Central memory CD4-positive, alpha-beta T cell (primary cell): ENCODE measurements around the gene PTPN1.
"Not testable (repeated sequence)": the region's sequence is repeated elsewhere in the genome, so short reads cannot be mapped to it uniquely, and the experiment has no call there.

Source experiments
- DNase-seq: peaks from one replicate; pipeline ENCODE4 v3.0.0; 2022

PTPN1 gene

DNA sequence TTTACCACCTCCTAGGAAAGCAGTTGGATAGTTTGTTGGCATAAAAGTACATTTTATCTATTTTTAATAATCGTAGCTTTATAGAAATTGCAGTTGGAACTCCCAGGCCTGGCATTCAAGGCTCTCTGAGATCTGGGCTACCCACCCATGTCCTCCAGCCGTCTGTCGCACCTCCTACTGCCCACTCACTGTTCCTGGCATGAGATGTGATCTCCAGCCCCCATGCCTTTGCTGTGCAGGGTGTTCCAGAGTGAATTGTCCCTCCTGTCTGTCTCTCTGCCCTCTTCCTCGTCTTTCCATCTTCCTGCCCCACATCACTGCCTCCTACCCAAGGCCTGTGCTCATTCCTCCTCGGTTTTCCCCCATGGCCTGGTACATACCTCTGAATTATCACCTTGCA is 50.7 kb downstream of the PTPN1 start:
- no peak for DNase-seq

DNA sequence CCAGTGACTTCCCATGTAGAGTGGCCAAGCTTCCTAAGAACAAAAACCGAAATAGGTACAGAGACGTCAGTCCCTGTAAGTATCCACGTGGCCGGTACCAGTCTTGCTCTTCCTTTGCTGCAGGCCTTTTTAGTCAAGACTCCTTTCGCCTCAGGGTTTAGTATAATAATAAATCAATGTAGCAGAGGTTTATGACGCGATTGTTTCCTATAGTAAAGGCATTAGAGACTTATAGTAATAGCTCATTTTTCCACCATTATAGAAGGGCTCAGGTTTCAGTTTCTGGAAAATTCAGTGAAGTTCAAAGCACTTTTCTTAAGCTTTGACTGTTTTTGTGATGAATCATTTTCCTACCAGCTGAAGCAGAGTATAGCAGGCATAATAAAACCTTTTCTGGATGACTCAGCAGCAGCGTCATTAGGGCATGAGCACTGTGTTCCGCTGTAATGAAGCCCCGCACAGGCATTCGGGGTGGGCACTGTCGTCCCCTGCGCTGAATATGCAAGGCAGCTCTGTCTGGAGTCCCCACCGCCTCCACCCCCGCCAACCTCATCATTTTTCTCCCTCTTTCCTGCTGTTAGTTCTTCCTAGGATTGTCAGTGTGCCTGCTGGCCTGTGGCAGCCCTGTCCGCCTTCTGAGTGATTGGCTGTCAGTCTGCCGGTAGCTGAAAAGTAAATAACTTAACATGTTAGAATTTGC is 51.3 kb downstream of the PTPN1 start:
- DNase-seq, result no peak

DNA sequence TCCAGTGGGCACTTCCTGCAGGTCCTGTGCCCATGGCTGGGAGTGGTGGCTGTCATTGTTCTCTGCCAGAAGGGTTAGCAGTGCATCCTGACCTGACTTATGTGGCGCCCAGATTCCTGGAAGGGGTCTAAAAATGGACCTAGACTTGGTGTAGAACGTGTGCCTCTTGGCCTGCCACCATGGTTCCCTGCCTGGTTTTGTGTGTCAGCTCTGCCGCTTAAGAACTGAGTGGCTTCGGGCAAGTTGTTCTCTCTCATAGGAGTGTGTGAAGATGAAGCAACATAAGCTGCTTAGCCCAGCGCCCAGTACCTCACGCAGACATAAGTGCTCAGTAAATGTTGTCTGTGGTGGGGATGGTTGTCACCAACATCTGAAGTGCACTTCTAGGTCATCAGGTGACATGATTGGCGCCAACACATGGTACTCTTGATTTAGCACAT is 52.1 kb downstream of the PTPN1 start:
- no peak for DNase-seq

DNA sequence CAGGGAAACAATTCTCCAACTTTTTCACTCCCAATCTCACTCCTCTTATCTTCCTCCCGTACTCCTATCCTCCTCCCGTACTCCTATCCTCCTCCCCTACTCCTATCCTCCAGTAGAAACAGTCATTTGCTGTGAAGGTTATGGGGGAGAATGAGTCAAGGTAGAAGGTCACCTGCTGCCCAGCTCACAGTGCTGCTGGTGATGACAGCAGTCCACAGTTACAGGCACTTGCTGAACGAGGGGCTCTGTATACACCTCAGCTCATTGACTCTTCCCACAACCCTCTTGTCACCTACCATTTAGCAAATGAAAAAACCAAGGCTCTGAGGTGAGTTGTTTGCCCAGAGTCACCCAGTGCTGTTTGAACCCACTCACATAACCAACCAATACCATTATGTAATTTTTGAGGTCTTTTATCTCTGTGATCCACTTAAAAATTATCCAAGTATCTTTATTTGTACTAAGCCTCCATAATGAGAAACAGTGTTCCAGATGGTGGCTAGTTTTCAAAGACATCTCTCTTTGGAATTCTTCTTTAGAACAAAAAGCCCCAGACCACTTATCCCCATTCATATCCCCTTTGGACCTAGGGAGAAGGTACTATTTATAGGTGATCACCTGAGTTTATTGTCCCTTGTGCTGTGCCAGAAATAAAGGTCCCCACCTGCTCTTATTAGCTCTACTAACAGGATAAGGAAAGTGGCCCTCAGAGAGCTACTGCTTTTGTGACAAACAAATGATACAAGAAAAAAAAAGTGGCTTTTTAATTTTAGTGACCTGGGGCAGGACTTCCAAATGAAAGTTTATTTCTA is 53.2 kb downstream of the PTPN1 start:
- DNase-seq, result no peak

DNA sequence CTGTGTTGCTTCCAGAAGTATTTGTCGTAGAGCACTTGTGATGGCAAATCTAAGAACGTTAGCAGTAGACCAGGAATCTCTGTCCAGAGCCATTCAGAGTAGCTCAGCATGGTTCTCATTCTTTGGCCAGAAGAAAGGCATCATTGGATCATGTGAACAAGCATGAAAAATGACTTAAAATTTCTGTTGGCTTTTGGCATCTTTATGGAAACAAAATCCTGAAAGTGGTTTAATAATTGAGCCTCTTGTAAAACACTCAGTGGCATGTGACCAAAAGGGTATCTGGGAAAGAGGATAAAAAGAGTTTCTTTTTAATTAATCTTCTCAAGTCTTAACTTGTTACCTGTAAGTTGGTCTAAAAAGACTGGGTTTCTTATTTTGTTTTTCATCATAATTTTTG is 55.2 kb downstream of the PTPN1 start:
- no peak for DNase-seq

DNA sequence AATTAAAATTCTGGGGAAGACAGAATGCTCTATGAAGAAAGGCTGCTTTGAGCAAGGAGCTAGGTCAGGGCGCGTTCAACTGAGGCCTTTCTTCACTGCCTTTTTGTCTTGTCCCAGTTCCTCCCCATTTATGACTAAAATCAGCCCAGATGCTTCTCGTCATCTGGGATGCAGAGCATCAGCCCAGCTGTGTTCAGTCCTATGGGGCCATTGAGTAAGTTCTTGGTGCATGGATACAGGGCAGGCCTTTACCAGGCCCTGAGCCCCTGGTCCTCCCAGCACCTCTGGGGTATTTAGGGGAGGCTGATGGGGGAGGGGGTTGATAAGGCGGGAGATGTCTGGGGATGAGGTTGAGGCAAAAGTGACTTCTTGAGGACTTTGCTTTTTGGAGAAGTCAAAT is 55.7 kb downstream of the PTPN1 start:
- no peak for DNase-seq

DNA sequence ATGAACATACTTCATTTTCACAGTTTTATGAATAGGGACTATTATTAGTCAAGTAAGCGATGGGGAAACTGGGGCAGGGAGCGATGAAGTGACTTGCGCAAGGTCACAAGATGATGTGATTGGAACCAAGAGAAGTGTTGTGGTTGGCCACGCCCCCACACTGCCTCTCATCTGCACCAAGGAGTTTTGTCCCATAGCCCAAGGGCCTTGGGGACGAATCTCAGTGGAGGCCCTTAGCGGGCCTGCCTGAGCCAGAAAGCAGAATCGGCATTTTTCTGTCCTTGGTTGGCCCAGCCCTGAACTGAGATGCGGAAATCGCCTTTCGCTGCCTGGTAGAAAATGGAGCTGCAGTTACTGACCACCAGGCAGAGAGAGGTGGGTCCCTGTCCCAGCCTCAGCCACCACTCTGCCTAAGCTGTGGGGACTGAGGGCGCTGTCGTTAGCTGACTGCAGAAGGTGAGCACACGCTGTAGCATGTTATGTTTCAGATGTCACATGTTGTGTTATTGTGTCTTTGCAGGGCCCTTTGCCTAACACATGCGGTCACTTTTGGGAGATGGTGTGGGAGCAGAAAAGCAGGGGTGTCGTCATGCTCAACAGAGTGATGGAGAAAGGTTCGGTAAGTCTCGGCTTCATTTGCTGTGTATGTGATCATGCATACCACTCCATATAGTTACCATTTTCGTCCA is 57.8 kb downstream of the PTPN1 start:
- no peak for DNase-seq

DNA sequence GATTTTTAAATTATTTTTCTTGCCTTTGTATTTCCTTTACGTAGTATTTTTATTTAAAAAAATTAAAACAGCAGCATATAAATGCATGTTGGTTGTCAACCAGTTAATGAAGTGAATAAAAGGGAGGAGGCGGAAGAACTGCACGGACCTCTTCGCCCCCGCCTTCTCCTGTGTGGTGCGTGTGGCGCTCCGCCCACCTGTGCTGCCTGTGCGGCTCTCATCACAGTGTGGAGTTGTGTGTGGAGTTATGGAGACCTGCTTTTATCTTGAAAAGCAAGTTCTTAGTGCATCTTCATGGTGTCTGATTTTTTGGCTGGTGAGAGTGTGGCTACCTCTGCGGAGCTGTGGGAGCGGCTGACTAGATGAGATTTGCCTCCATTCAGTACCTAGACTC is 58.4 kb downstream of the PTPN1 start:
- no peak for DNase-seq

DNA sequence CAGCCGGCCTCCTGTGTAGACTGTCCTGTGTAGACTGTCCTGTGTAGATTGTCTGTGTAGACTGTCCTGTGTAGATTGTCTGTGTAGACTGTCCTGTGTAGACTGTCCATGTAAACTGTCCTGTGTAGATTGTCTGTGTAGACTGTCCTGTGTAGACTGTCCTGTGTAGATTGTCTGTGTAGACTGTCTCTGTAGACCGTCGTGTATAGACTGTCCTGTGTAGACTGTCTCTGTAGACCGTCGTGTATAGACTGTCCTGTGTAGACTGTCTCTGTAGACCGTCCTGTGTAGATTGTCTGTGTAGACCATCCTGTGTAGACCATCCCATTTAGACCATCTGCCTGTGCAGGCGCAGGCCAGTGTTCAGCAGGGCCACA is 59.3 kb downstream of the PTPN1 start:
- not testable (repeated sequence) for DNase-seq

DNA sequence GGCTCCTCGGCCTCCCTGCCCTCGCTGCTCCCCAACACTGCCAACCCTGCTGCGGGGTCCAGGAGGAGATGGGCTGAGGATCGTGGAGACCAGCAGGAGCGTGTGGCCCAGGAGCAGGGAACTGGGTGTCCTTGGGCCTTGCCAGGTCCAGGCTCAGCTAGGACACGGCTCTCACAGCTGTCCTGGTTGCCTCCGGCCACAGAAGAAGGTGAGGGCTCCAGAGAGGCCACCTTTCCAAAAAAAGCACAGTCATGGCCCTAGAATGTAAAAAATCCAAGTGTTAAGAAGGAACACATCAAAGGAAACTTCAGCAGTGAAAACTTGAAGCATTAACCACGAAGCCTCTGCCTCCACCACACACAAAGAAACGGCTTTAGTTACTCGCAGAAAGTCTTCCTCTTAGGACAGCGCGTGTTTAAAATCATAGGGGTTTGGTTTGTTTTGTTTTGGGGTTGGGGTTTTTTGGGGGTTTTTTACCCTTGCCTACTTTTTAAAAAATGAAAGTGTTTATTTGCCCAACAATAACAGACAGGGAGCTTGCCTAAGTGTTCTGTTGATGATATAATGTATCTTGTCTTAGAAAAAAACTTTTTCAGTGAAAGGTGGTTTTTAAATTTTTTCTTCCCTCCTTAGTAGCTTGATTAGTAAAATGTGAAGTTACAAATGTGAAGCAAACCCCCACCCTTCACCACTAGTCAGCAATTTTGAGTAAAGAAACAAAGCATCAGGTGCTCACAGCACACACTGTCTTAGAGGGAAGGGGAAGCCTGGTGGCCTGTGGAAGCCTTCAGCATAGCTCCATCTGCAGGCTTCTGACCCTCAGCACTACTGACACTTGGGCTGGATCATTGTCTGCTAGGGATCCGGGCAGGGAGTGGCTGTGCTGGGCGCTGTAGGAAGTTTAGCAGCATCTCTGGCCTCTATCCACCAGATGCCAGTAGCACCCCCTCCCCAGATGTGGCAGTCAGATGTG is 60.0 kb downstream of the PTPN1 start:
- DNase-seq, result peak; percentile 23

DNA sequence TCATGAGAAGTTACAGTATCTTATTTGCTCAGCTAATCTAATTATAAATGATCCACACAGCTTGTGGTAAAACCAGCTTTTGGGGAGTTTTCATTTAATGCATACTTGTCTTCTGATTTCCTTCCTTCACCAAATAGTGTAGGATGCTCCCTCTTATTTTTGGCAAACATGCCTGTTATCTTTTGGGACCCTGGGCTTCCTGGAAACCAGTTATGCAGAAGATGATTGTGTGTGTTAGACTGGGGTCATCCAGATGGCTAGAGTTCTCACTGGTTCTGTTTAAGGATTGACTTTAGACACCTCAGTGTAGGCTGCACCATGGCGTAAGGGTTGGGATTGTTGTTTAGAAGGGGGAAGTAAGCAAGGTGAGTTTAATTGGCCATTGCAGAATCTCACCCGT is 61.3 kb downstream of the PTPN1 start:
- DNase-seq, result no peak

DNA sequence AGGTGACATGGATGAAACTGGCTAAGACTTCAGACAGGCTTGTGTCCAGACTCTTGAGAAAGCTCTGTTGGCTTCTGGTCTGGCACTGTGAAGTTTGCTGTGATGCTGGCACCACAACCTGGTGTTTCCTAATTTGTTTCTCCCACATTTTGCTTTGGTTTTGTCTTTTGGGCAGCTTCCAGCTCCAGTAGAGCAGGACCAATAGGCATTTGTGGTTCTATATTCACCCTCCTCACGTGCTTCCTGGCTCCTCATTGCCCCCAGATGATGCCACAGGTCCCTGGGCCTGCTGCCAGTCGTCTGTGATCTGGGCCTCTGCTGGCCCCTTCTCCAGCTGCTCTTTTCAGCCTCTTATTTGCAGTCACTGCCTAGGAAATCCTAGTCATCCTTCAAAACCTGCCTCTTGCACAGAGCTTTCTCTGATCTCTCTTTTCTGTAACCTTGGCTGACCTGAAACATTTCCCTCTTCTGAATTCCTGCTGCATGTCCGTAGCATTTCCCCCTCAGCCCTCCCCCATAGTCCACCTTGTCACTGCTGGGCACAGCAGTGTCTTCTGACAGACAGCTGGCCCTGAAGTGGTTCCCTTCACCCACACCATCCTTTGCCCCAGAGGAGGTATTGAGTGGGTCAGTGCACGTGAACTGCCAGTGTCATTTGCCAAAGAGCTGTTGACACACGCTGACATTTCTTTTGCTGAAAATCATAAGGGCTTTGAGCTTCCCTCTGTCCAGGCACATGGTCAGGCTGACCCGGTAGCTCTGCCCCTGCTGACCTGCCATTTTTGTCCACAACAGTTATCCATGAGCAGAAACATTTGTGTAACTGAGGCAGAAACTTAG is 63.0 kb downstream of the PTPN1 start:
- no peak for DNase-seq

DNA sequence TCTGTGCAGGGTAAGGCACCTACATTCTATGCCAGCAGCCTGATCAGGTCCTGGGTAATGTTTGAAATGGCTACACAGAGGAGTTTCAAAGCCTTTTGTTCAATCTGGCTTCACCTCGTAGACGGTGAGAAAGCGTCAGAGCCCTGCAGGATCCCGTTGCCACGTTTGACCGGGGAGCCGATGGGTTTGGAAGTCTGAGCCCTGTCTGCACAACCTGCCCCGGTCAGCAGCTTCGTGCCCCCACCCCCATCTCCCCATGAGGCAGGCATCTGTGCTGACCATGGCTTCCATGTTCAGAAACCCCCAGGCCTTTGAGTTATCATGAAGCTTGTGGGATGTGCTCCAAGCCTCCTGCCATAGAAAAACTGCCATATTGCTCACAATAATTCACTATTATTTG is 63.9 kb downstream of the PTPN1 start:
- no peak for DNase-seq

DNA sequence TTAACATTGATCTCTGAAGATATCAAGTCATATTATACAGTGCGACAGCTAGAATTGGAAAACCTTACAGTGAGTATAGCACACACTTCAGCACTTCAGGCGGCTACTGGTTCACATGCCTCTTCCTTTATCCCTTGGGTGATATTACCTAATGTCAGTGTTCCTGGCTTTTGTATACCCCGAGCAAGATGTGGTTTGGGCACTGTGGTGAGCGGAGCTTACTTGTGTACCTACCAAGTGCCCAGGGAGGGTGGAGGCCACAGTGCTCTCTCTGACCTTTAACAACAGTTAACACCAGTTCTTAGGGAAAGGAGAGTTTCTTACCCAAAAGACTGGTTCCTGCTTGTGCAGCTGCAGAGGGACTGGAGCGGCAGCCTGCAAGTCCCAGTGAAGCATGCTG is 64.4 kb downstream of the PTPN1 start:
- no peak for DNase-seq

DNA sequence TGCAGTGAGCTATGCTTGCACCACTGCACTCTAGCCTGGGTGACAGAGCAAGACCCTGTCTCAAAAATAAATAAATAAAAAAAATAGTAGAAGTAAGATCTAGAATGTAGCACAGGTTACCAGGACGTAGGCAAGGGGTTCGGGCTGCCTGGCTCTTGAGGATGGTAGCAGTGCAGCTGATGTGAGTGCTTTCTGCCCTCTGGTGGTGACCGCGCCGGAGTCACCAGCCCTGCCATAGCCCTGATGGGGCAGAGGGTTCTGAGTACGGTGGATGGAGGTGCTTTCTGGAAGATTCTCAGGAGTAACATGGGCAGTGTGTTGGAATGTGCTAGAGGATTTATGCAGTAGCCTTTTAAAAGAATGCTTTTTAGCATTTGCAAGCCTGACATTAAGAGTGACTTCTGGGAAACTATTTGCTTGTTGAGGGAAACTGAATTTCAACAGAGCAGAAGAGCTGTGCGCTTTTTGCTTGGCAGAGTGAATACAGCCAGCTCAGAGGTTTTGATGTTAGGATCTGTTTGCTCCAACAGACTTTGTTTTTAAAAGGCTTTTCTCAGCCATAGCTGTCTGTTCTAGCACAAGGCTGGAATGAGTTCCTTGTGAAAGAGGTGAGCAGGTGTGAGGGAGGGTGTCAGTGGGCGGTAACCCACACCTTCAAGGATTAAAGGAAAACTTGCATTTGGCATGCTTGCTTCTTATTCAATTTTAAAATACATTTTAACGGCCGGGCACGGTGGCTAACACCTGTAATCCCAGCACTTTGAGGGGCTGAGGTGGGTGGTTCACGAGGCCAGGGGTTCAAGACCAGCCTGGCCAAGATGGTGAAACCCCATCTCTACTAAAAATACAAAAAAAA is 65.9 kb downstream of the PTPN1 start:
- DNase-seq, result peak; percentile 46

DNA sequence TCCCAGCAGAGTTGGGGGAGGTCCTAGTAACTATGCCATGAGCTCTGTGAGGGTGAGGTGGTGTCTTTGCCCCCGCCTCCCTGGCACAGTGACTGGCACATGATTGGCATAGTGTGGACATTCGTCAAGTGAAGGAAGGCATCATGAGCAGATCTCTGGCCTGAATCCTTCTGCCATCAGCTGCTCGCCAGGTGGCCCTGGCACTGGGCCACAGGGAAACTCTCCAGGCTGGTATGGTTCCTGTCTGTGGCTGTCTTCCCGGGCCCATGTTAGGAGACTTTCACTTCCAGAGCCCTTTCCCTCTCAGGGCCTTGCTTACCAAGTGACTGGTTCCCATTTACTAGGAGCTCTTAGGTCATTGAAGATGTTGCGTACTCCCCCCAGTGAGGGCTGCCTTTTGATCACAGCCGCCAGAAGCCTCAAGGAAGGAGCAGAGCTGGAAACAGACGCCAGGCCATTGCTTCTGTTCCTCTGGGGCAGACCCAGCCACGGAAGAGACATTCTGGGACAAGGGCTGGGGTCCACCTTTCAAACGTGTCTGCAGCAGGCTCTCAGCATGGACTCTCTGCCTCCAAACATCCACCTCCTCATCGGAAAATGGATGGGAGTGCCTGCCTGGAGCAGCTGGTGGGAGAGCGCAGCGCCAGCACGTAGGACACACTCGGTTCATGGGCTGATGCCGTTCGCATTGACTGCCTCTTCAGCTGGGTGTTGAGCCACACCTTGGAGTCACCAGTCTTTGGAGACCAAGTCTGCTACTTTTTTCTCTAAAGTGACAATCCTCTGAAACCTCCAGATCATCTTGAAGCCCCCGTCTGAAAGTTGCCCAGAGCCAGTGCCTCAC is 67.2 kb downstream of the PTPN1 start:
- no peak for DNase-seq

DNA sequence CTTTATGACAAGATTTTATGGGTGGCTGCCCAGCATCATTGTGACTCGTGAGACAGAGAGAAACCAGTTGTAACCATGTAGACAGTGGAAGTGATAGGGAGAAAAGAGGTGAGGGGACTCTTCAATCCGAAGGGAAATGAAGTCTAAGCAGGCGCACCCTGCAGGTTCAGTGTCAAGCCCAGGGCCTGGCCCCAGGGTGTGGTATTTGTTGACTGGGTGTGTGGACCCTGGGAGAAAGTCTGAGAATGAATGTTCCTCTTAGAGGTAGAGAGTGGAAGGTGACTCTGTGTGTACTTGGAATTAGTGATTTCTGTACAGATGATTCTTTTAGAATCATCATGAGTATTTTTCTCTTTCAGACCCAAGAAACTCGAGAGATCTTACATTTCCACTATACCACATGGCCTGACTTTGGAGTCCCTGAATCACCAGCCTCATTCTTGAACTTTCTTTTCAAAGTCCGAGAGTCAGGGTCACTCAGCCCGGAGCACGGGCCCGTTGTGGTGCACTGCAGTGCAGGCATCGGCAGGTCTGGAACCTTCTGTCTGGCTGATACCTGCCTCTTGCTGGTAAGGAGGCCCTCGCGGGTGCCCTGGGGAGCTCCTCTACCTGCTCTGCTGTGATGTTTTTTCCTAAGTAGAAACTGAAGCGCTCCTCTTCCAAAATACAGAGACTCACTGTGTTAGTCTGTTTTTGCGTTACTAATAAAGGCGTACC is 68.0 kb downstream of the PTPN1 start:
- no peak for DNase-seq

DNA sequence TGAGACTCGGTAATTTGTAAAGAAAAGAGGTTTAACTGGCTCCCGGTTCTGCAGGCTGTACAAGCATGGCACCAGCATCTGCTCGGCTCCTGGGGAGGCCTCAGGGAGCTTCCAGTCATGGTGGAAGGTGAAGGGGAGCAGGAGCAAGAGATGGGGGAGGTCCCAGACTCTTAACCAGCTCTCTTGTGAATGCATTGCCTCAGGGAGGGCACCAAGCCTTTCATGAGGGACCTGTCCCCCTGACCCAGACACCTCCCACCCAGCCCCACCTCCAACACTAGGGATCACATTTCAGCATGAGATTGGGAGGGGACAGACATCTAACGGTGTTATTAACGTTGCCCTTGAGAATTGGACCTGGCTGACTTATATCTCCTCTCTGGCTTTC is 68.6 kb downstream of the PTPN1 start:
- DNase-seq, result no peak

DNA sequence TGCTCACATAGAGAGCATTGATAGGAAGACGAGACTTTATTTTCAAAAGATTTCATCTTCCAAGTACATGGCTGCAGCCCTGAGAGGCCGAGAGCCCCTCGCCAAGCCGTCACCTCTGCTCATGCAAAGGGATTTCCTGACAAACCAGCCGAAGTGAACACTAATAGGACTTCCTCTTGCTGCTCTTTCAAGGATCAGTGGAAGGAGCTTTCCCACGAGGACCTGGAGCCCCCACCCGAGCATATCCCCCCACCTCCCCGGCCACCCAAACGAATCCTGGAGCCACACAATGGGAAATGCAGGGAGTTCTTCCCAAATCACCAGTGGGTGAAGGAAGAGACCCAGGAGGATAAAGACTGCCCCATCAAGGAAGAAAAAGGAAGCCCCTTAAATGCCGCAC is 69.3 kb downstream of the PTPN1 start:
- DNase-seq, result no peak
